HG03095 (cell line): Measurements from ENCODE around the gene PCDH9.

Experiments used
- ATAC-seq: cut with Tn5 transposase; IDR thresholded peaks from one replicate; pipeline ENCODE4 v1.9.1; 2021; ENCODE audit warnings: moderate library complexity; ENCODE audit not compliant: unreplicated experiment

The PCDH9 gene

GRCh38 chr13:66858163-66858562 lies 372.0 kb downstream of the PCDH9 start:
- ATAC-seq = no peak

GRCh38 chr13:66855131-66855530 lies 375.0 kb downstream of the PCDH9 start:
- ATAC-seq = no peak

- ATAC-seq = no peak
Observed at GRCh38 chr13:66853564-66853963, 376.6 kb downstream of the PCDH9 start.

GRCh38 chr13:66849706-66850105 lies 380.4 kb downstream of the PCDH9 start:
- no peak for ATAC-seq

- ATAC-seq = no peak
Observed at GRCh38 chr13:66847541-66847940, 382.6 kb downstream of the PCDH9 start.

GRCh38 chr13:66845393-66845792 lies 384.7 kb downstream of the PCDH9 start:
- ATAC-seq = no peak

- no peak for ATAC-seq
Observed at GRCh38 chr13:66844933-66845332, 385.2 kb downstream of the PCDH9 start.

GRCh38 chr13:66842766-66843165 lies 387.4 kb downstream of the PCDH9 start:
- no peak for ATAC-seq

- no peak for ATAC-seq
Observed at GRCh38 chr13:66840621-66841020, 389.5 kb downstream of the PCDH9 start.

- ATAC-seq = no peak
Observed at GRCh38 chr13:66837246-66837645, 392.9 kb downstream of the PCDH9 start.

GRCh38 chr13:66835040-66835628 lies 395.0 kb downstream of the PCDH9 start:
- no peak for ATAC-seq

GRCh38 chr13:66830940-66831716 lies 399.0 kb downstream of the PCDH9 start:
- ATAC-seq = no peak

- no peak for ATAC-seq
Observed at GRCh38 chr13:66829803-66830202, 400.3 kb downstream of the PCDH9 start.

- ATAC-seq = no peak
Observed at GRCh38 chr13:66826398-66826797, 403.7 kb downstream of the PCDH9 start.

GRCh38 chr13:66821551-66821950 lies 408.6 kb downstream of the PCDH9 start:
- ATAC-seq = no peak

- no peak for ATAC-seq
Observed at GRCh38 chr13:66811455-66811854, 418.7 kb downstream of the PCDH9 start.

GRCh38 chr13:66809485-66809884 lies 420.7 kb downstream of the PCDH9 start:
- ATAC-seq = no peak

GRCh38 chr13:66807251-66807650 lies 422.9 kb downstream of the PCDH9 start:
- ATAC-seq = no peak

- ATAC-seq = no peak
Observed at GRCh38 chr13:66805657-66806056, 424.5 kb downstream of the PCDH9 start.

- no peak for ATAC-seq
Observed at GRCh38 chr13:66803808-66804456, 426.2 kb downstream of the PCDH9 start.

- ATAC-seq = no peak
Observed at GRCh38 chr13:66803013-66803807, 426.9 kb downstream of the PCDH9 start.
